Left ventricle myocardium superior (tissue), 1 donor: ENCODE results near the gene OR51B4. TPM values are rescaled to one million over a fixed set of nuclear protein-coding genes. Genes with fewer than 3 reads are reported as not detected.

ENCODE experiments used
- total RNA-seq: library from RNA; stranded (reverse); fragmentation: NEBNext Ultra II Directional; extraction: Animal tissue kit (Norgen Biotek cat#: 25700); gene quantifications from one replicate; pipeline ENCODE4 v1.2.1, GENCODE V29; 2021
- donor health status: DM: no; HTN: yes; CAD: no; lungs with severe emphysema.

Gene OR51B4
- total RNA-seq, 1 donor from 2014 or later, result not detected

Other genes with a start within 250 kb of the OR51B4 start
- gene OR52E2, start 242.3 kb downstream of the OR51B4 start, total RNA-seq, result not detected
- not detected for gene OR52E1, start 232.4 kb downstream of the OR51B4 start, total RNA-seq
- not detected for gene OR52A5, start 163.6 kb downstream of the OR51B4 start, total RNA-seq
- not detected for gene OR52A1, start 147.2 kb downstream of the OR51B4 start, total RNA-seq
- gene OR51V1, start 101.3 kb downstream of the OR51B4 start, total RNA-seq, result not detected
- 61.2 TPM for gene HBB, start 74.9 kb downstream of the OR51B4 start, total RNA-seq
- not detected for gene HBD, start 67.5 kb downstream of the OR51B4 start, total RNA-seq
- not detected for gene HBG1, start 52.1 kb downstream of the OR51B4 start, total RNA-seq
- gene HBG2, start 47.2 kb downstream of the OR51B4 start, total RNA-seq, result not detected
- gene HBE1, start 32.0 kb downstream of the OR51B4 start, total RNA-seq, result not detected
- not detected for gene OR51B2, start 22.4 kb upstream of the OR51B4 start, total RNA-seq
- gene OR51B5, start 41.6 kb upstream of the OR51B4 start, total RNA-seq, result not detected
- not detected for gene OR51B6, start 49.6 kb upstream of the OR51B4 start, total RNA-seq
- gene OR51M1, start 81.9 kb upstream of the OR51B4 start, total RNA-seq, result not detected
- gene OR51Q1, start 120.2 kb upstream of the OR51B4 start, total RNA-seq, result not detected
- not detected for gene OR51I1, start 139.6 kb upstream of the OR51B4 start, total RNA-seq
- not detected for gene OR51I2, start 147.4 kb upstream of the OR51B4 start, total RNA-seq
- not detected for gene OR52D1, start 186.7 kb upstream of the OR51B4 start, total RNA-seq
- gene UBQLN3, start 208.0 kb upstream of the OR51B4 start, total RNA-seq, result not detected
- gene UBQLNL, start 214.8 kb upstream of the OR51B4 start, total RNA-seq, result 0.17 TPM
- not detected for gene OR52H1, start 246.6 kb upstream of the OR51B4 start, total RNA-seq